A673 (cell line): ENCODE measurements around the gene DBX1.

Experiments used
- EZH2 ChIP-seq: fragments of 200-600 bp; sonication (generic); IDR thresholded peaks from 2 replicates; pipeline ENCODE4 v1.6.1; 2017; ENCODE audit warnings: borderline replicate concordance, low read depth, mild to moderate bottlenecking, mixed read lengths, antibody characterized with exemption, low read length; ENCODE audit not compliant: poor library complexity, severe bottlenecking
- TF ChIP-seq, protein P1 (sequence below): fragments of 300-800, 200-600 bp; sonication (generic); conservative IDR thresholded peaks from 2 replicates; pipeline ENCODE4 v1.5.1; 2017; ENCODE audit warnings: low read depth, mild to moderate bottlenecking, antibody characterized with exemption, low read length, moderate library complexity, mixed read lengths

- TF ChIP-seq, protein P1, sequence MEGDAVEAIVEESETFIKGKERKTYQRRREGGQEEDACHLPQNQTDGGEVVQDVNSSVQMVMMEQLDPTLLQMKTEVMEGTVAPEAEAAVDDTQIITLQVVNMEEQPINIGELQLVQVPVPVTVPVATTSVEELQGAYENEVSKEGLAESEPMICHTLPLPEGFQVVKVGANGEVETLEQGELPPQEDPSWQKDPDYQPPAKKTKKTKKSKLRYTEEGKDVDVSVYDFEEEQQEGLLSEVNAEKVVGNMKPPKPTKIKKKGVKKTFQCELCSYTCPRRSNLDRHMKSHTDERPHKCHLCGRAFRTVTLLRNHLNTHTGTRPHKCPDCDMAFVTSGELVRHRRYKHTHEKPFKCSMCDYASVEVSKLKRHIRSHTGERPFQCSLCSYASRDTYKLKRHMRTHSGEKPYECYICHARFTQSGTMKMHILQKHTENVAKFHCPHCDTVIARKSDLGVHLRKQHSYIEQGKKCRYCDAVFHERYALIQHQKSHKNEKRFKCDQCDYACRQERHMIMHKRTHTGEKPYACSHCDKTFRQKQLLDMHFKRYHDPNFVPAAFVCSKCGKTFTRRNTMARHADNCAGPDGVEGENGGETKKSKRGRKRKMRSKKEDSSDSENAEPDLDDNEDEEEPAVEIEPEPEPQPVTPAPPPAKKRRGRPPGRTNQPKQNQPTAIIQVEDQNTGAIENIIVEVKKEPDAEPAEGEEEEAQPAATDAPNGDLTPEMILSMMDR = no peak
- no peak for TF ChIP-seq EZH2
These were observed 41.0 kb upstream of the DBX1 start for GRCh38 chr11:20201231-20201630.
